Mesothelial cell of epicardium (in vitro differentiated cells): ENCODE results near the gene FSTL1. TPM values are rescaled to one million over a fixed set of nuclear protein-coding genes. Genes with fewer than 3 reads are reported as not detected.

ENCODE experiments used
- DNase-seq, 2 experiments: peaks; one replicate each; pipeline ENCODE4 v3.0.0; 2021; ENCODE audit warnings: low spot score in 2 of 2; ENCODE audit not compliant: unreplicated experiment in 2 of 2
- H3K27ac Mint-ChIP-seq: 2 replicates; pipeline ENCODE4 v1.8.0; 2021; ENCODE audit warnings: mixed read lengths
- H3K27me3 Mint-ChIP-seq: 2 replicates; pipeline ENCODE4 v1.8.0; 2021; ENCODE audit warnings: low read depth, mixed read lengths
- H3K36me3 Mint-ChIP-seq: 2 replicates; pipeline ENCODE4 v1.8.0; 2021; ENCODE audit warnings: mixed read lengths
- H3K4me1 Mint-ChIP-seq: 2 replicates; pipeline ENCODE4 v1.8.0; 2021; ENCODE audit warnings: mixed read lengths
- H3K4me3 Mint-ChIP-seq: 2 replicates; pipeline ENCODE4 v1.8.0; 2021; ENCODE audit warnings: mild to moderate bottlenecking, moderate library complexity, mixed read lengths
- H3K9me3 Mint-ChIP-seq: 2 replicates; pipeline ENCODE4 v1.8.0; 2021; ENCODE audit warnings: mixed read lengths
- CTCF ChIP-seq: fragments of 200-600 bp; sonication (generic); IDR thresholded peaks from one replicate; pipeline ENCODE4 v1.5.0; 2021; ENCODE audit warnings: antibody characterized with exemption; ENCODE audit not compliant: unreplicated experiment
- total RNA-seq: library from RNA; stranded (reverse); gene quantifications from 3 replicates; pipeline ENCODE4 v1.2.1, GENCODE V29; 2021

Gene FSTL1
- total RNA-seq, 1 donor from 2014 or later = 734 TPM

GRCh38 chr3:120348991-120349854, 101.6 kb downstream of the FSTL1 start, which contains the start of gene LRRC58:
LRRC58 (minus strand) TSS chr3:120349354; CDS start chr3:120349243, 111 bp downstream.
- H3K9me3 Mint-ChIP-seq = no peaks in the 10 kb centered on the region
- H3K4me1 Mint-ChIP-seq = peaks cover 34% of the 10 kb centered on the region
- DNase-seq = peak; percentile 83 to 87

GRCh38 chr3:120348065-120348990, 102.5 kb downstream of the FSTL1 start:
- peak overlapping the region; percentile 92 for H3K27ac Mint-ChIP-seq

More at GRCh38 chr3:120348991-120349854, 101.6 kb downstream of the FSTL1 start, which contains the start of gene LRRC58:
- peaks cover 1% of the 10 kb centered on the region for H3K36me3 Mint-ChIP-seq
- H3K27me3 Mint-ChIP-seq = peaks cover 1% of the 10 kb centered on the region
- H3K27ac Mint-ChIP-seq = peak within 1 kb of the TSS; percentile 98
- TF ChIP-seq CTCF = no peak
- peak within 1 kb of the TSS; percentile 92 for H3K4me3 Mint-ChIP-seq

GRCh38 chr3:120344349-120344748, 106.4 kb downstream of the FSTL1 start:
- Mint-ChIP-seq H3K36me3 (peaks cover 23% of the 10 kb centered on the region), H3K27me3 (no peaks in the 10 kb centered on the region), H3K4me3 (no peak overlapping the region), H3K9me3 (peaks cover 7% of the 10 kb centered on the region), H3K4me1 (peaks cover 30% of the 10 kb centered on the region), H3K27ac (no peak overlapping the region)
- TF ChIP-seq CTCF = no peak
- no peak for DNase-seq

More at GRCh38 chr3:120348065-120348990, 102.5 kb downstream of the FSTL1 start:
- Mint-ChIP-seq H3K9me3 (no peaks in the 10 kb centered on the region), H3K27me3 (no peaks in the 10 kb centered on the region), H3K4me1 (peaks cover 36% of the 10 kb centered on the region), H3K36me3 (peaks cover 1% of the 10 kb centered on the region), H3K4me3 (peak overlapping the region; percentile 92)
- no peak for TF ChIP-seq CTCF
- DNase-seq = peak in 1 of 2 experiments; percentile 71

Other genes with a start within 250 kb of the FSTL1 start
- gene GPR156, start 165.8 kb downstream of the FSTL1 start, total RNA-seq = 11.4 to 11.8 TPM (median 11.7 TPM) in 3 replicates
- 18.6 to 19.0 TPM (median 18.7 TPM) in 3 replicates for gene LRRC58, start 101.6 kb downstream of the FSTL1 start, total RNA-seq
- 103 to 108 TPM (median 103 TPM) in 3 replicates for gene NDUFB4, start 145.3 kb upstream of the FSTL1 start, total RNA-seq
- gene HGD, start 231.2 kb upstream of the FSTL1 start, total RNA-seq = 0.29 to 0.67 TPM (median 0.60 TPM) in 3 replicates